ENCODE measurements around the gene F8.
"Not testable (repeated sequence)": the region's sequence is repeated elsewhere in the genome, so short reads cannot be mapped to it uniquely, and the experiment has no call there.

F8 gene

GRCh38 chrX:154818916-154819770 is 203.4 kb downstream of the F8 start:
- H4K20me1 ChIP-seq, result no peaks in the 10 kb centered on the region
- H3K27me3 ChIP-seq, result peaks cover 63 to 93% (median 78%) of the 10 kb centered on the region in 11 experiments
- peaks cover 0 to 6% (median 0%) of the 10 kb centered on the region in 10 experiments; a peak in 1 of 20 replicates for H3K4me1 ChIP-seq
- no peak overlapping the region for H3K27ac ChIP-seq
- TF ChIP-seq Cebpa-rat (IDR thresholded peaks at IDR 0.05), result no peak
- no peak overlapping the region for H3K4me3 ChIP-seq
- H3K36me3 ChIP-seq, result no peaks in the 10 kb centered on the region
- H3K4me2 ChIP-seq, result no peak overlapping the region
- peaks cover 5 to 15% (median 12%) of the 10 kb centered on the region in 11 experiments for H3K9me3 ChIP-seq (replicated peaks in 1 of 11)
- no peak overlapping the region for H3K9ac ChIP-seq

- H3K36me3 ChIP-seq, H3K4me2 ChIP-seq, H3K4me3 ChIP-seq, H3K27ac ChIP-seq, H3K9ac ChIP-seq, H4K20me1 ChIP-seq, H3K4me1 ChIP-seq: not testable (repeated sequence)
- Histone ChIP-seq H3K27me3 (peaks cover 80 to 96% (median 86%) of the 10 kb centered on the region in 11 experiments), H3K9me3 (replicated peaks in 1 of 11) (peaks cover 5 to 15% (median 12%) of the 10 kb centered on the region in 11 experiments)
These were observed 205.4 kb downstream of the F8 start for GRCh38 chrX:154817048-154817618.

- H4K20me1 ChIP-seq, H3K4me3 ChIP-seq, H3K4me2 ChIP-seq, H3K9ac ChIP-seq, H3K36me3 ChIP-seq, H3K4me1 ChIP-seq, H3K27ac ChIP-seq: not testable (repeated sequence)
- H3K9me3 ChIP-seq (replicated peaks in 1 of 11), result peaks cover 5 to 15% (median 12%) of the 10 kb centered on the region in 11 experiments
- H3K27me3 ChIP-seq, result peaks cover 78 to 96% (median 83%) of the 10 kb centered on the region in 11 experiments
These were observed 206.1 kb downstream of the F8 start for GRCh38 chrX:154816326-154816898.

- H3K36me3 ChIP-seq, result no peaks in the 10 kb centered on the region
- H3K4me2 ChIP-seq, result no peak overlapping the region
- H3K4me3 ChIP-seq, result no peak overlapping the region
- H3K4me1 ChIP-seq, result peaks cover 0 to 6% (median 0%) of the 10 kb centered on the region in 10 experiments; a peak in 1 of 20 replicates
- TF ChIP-seq Cebpa-rat (IDR thresholded peaks at IDR 0.05), result no peak
- peaks cover 5 to 15% (median 12%) of the 10 kb centered on the region in 11 experiments for H3K9me3 ChIP-seq (replicated peaks in 1 of 11)
- H3K9ac ChIP-seq, result no peak overlapping the region
- no peak overlapping the region for H3K27ac ChIP-seq
- no peaks in the 10 kb centered on the region for H4K20me1 ChIP-seq
- H3K27me3 ChIP-seq, result peaks cover 78 to 96% (median 83%) of the 10 kb centered on the region in 11 experiments
These were observed 207.2 kb downstream of the F8 start for GRCh38 chrX:154815274-154815818.

GRCh38 chrX:154813801-154814200 is 208.7 kb downstream of the F8 start:
- no peak for TF ChIP-seq Cebpa-rat (IDR thresholded peaks at IDR 0.05)
- peaks cover 5 to 18% (median 14%) of the 10 kb centered on the region in 11 experiments for H3K9me3 ChIP-seq (replicated peaks in 1 of 11)
- H3K27me3 ChIP-seq, result peaks cover 68 to 91% (median 80%) of the 10 kb centered on the region in 11 experiments

GRCh38 chrX:154812341-154813101 is 210.0 kb downstream of the F8 start:
- Histone ChIP-seq H3K4me2 (no peak overlapping the region), H3K9ac (no peak overlapping the region), H3K4me1 (peaks cover 0 to 6% (median 0%) of the 10 kb centered on the region in 10 experiments; a peak in 1 of 20 replicates), H3K9me3 (replicated peaks in 1 of 11) (peaks cover 17 to 25% (median 20%) of the 10 kb centered on the region in 11 experiments), H3K4me3 (no peak overlapping the region), H3K27me3 (peaks cover 73 to 94% (median 84%) of the 10 kb centered on the region in 11 experiments), H3K27ac (no peak overlapping the region), H4K20me1 (no peaks in the 10 kb centered on the region), H3K36me3 (no peaks in the 10 kb centered on the region)
- no peak for TF ChIP-seq Cebpa-rat (IDR thresholded peaks at IDR 0.05)

More at GRCh38 chrX:154813801-154814200, 208.7 kb downstream of the F8 start:
- Histone ChIP-seq H3K36me3 (no peaks in the 10 kb centered on the region), H3K4me1 (peaks cover 0 to 6% (median 0%) of the 10 kb centered on the region in 10 experiments; a peak in 1 of 20 replicates), H3K4me3 (no peak overlapping the region), H3K27ac (no peak overlapping the region), H4K20me1 (no peaks in the 10 kb centered on the region), H3K9ac (no peak overlapping the region), H3K4me2 (no peak overlapping the region)

GRCh38 chrX:154809939-154810665 is 212.4 kb downstream of the F8 start:
- Histone ChIP-seq H3K36me3 (no peaks in the 10 kb centered on the region), H4K20me1 (no peaks in the 10 kb centered on the region; a peak in 1 of 22 replicates), H3K9me3 (replicated peaks in 1 of 11) (peaks cover 29 to 40% (median 33%) of the 10 kb centered on the region in 11 experiments), H3K27ac (no peak overlapping the region), H3K4me2 (no peak overlapping the region), H3K4me1 (peaks cover 0 to 5% (median 4%) of the 10 kb centered on the region in 10 experiments; a peak in 5 of 20 replicates), H3K4me3 (no peak overlapping the region), H3K27me3 (peaks cover 65 to 83% (median 78%) of the 10 kb centered on the region in 11 experiments), H3K9ac (no peak overlapping the region)
- no peak for TF ChIP-seq Cebpa-rat (IDR thresholded peaks at IDR 0.05)
